ENCODE data around the gene KCNT1.

Gene KCNT1

GRCh38 chr9:135727257-135727875 lies 25.4 kb downstream of the KCNT1 start:
- no peak for DNase-seq

- DNase-seq: no peak
These were observed 26.6 kb downstream of the KCNT1 start for GRCh38 chr9:135728436-135729110.

- no peak for DNase-seq
These were observed 27.5 kb downstream of the KCNT1 start for GRCh38 chr9:135729480-135729879.

- no peak for DNase-seq
These were observed 29.5 kb downstream of the KCNT1 start for GRCh38 chr9:135731454-135731853.

- no peak for DNase-seq
These were observed 30.7 kb downstream of the KCNT1 start for GRCh38 chr9:135732569-135733257.

- DNase-seq: no peak
These were observed 32.7 kb downstream of the KCNT1 start for GRCh38 chr9:135734616-135735144.

GRCh38 chr9:135736272-135736978 lies 34.4 kb downstream of the KCNT1 start:
- no peak for DNase-seq

- no peak for DNase-seq
These were observed 35.2 kb downstream of the KCNT1 start for GRCh38 chr9:135736979-135737839.

- no peak for DNase-seq
These were observed 36.0 kb downstream of the KCNT1 start for GRCh38 chr9:135737840-135738521.

GRCh38 chr9:135739271-135740220 lies 37.6 kb downstream of the KCNT1 start:
- DNase-seq: no peak

- DNase-seq: no peak
These were observed 39.6 kb downstream of the KCNT1 start for GRCh38 chr9:135741276-135742219.

GRCh38 chr9:135743021-135743420 lies 41.0 kb downstream of the KCNT1 start:
- DNase-seq: no peak

- DNase-seq: no peak
These were observed 41.8 kb downstream of the KCNT1 start for GRCh38 chr9:135743546-135744332.

- DNase-seq: no peak
These were observed 42.5 kb downstream of the KCNT1 start for GRCh38 chr9:135744333-135745070.

GRCh38 chr9:135745189-135745588 lies 43.2 kb downstream of the KCNT1 start:
- DNase-seq: no peak

GRCh38 chr9:135745686-135746324 lies 43.8 kb downstream of the KCNT1 start:
- no peak for DNase-seq

- DNase-seq: no peak
These were observed 44.6 kb downstream of the KCNT1 start for GRCh38 chr9:135746565-135746964.
